ENCODE measurements around the gene TM2D3. TPM values are rescaled to one million over a fixed set of nuclear protein-coding genes. Genes with fewer than 3 reads are reported as not detected.

Gene TM2D3
- total RNA-seq, 6 experiments from 2014 or later = 31.4 to 35.9 (median 32.5) TPM

DNA sequence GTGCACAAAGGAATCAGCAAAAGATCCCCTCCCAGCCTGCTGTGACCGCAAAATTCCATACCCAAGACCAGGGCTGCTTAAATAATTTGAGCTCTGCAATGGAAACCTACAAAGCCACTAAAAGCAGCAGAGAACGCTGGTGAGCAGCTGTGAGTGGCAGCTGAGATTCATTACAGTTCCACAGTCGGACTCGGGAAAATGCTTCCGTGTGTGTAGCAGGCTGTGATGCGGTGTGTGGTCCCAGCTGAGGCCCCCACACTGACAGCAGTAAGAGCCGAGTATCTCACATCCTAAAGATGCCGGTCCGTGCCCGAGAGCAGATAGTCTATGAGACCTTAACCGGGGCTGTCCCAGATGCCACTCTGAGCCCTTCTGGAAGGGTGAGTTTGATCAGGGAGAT, 37.4 kb downstream of the TM2D3 start:
- Mint-ChIP-seq H3K9me3 (no peaks in the 10 kb centered on the region), H3K36me3 (ENCODE audit: low read depth) (no peaks in the 10 kb centered on the region), H3K4me1 (ENCODE audit: low read depth) (peaks cover 29% of the 10 kb centered on the region), H3K27me3 (ENCODE audit: insufficient read depth) (peaks cover 24% of the 10 kb centered on the region), H3K4me3 (no peak overlapping the region), H3K27ac (no peak overlapping the region; the same call in 1 of the 2 replicates)
- DNase-seq = no peak
- no peak for TF ChIP-seq CTCF (IDR thresholded peaks at IDR 0.05)

DNA sequence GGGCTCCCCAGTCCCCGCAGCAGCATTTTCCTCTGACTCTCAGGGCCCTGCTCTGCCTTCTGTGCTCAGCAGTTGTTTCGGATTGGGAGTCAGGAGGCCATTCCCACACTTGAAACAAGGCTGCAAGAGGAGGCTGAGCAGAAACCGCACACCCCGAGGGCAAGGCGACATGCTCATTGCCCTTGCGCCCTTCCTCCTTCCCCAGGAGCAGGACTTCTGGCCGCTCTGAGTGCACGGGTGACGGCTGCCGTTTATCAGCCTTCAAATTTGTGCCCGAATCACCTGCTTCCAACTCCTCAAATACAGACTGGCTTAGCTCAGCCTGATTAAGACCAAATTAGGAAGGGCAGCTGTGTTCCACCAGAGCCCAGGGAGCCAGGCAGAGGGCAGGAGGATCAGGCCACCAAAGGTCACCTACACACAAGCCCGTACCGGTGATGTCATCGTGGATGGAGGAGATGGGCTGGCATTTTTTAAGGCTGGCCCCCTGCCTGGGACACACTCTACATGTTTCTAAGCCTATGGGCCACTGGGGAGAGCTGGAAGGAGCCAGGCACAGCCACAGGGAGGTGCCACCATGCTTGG, 38.1 kb downstream of the TM2D3 start:
- TF ChIP-seq CTCF (IDR thresholded peaks at IDR 0.05) = no peak
- no peak overlapping the region for H3K4me3 Mint-ChIP-seq
- H3K27me3 Mint-ChIP-seq (ENCODE audit: insufficient read depth) = peaks cover 24% of the 10 kb centered on the region
- H3K4me1 Mint-ChIP-seq (ENCODE audit: low read depth) = peaks cover 29% of the 10 kb centered on the region
- H3K9me3 Mint-ChIP-seq = no peaks in the 10 kb centered on the region
- H3K36me3 Mint-ChIP-seq (ENCODE audit: low read depth) = no peaks in the 10 kb centered on the region
- no peak for DNase-seq
- no peak overlapping the region for H3K27ac Mint-ChIP-seq

- Mint-ChIP-seq H3K4me1 (ENCODE audit: low read depth) (peaks cover 29% of the 10 kb centered on the region), H3K27ac (no peak overlapping the region), H3K9me3 (no peaks in the 10 kb centered on the region), H3K4me3 (no peak overlapping the region), H3K36me3 (ENCODE audit: low read depth) (no peaks in the 10 kb centered on the region), H3K27me3 (ENCODE audit: insufficient read depth) (peaks cover 30% of the 10 kb centered on the region)
- no peak for TF ChIP-seq CTCF (IDR thresholded peaks at IDR 0.05)
- DNase-seq = peak; percentile 11
Observed at GRCh38 chr15:101613130-101614000, 38.8 kb downstream of the TM2D3 start.

DNA sequence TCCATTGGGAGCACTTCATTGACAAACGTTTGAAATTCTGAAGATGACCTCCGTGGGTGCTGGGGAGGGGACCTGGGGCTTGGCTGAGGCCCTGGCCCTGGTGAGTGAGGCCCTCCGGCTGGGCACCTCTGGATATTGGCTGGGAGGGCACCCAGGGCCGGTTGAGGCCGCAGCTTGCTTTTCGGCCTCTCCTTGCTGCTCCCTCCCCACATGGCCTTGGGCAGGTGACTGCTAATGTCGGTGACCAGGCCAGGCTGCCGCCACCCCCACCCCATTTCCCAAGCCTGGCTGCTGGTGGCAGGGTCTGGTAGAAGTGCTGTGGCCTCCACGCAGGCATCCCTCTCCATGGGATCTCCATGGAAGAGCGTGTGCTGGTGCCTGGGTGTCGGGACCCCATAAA, 39.5 kb downstream of the TM2D3 start:
- DNase-seq = no peak
- Mint-ChIP-seq H3K36me3 (ENCODE audit: low read depth) (no peaks in the 10 kb centered on the region), H3K4me1 (ENCODE audit: low read depth) (peaks cover 29% of the 10 kb centered on the region), H3K27me3 (ENCODE audit: insufficient read depth) (peaks cover 36% of the 10 kb centered on the region), H3K9me3 (no peaks in the 10 kb centered on the region), H3K4me3 (no peak overlapping the region), H3K27ac (no peak overlapping the region)
- TF ChIP-seq CTCF (IDR thresholded peaks at IDR 0.05) = no peak

GRCh38 chr15:101611580-101612299, 40.4 kb downstream of the TM2D3 start:
- no peaks in the 10 kb centered on the region for H3K9me3 Mint-ChIP-seq
- H3K4me1 Mint-ChIP-seq (ENCODE audit: low read depth) = peaks cover 29% of the 10 kb centered on the region
- TF ChIP-seq CTCF (IDR thresholded peaks at IDR 0.05) = no peak
- no peak overlapping the region for H3K27ac Mint-ChIP-seq
- no peak for DNase-seq
- H3K27me3 Mint-ChIP-seq (ENCODE audit: insufficient read depth) = peaks cover 41% of the 10 kb centered on the region
- H3K4me3 Mint-ChIP-seq = no peak overlapping the region
- H3K36me3 Mint-ChIP-seq (ENCODE audit: low read depth) = no peaks in the 10 kb centered on the region
